ENCODE measurements around the gene MAP3K3.
A peak's percentile ranks its signal among the peaks of the same experiment; 100 is the strongest.

The MAP3K3 gene

DNA sequence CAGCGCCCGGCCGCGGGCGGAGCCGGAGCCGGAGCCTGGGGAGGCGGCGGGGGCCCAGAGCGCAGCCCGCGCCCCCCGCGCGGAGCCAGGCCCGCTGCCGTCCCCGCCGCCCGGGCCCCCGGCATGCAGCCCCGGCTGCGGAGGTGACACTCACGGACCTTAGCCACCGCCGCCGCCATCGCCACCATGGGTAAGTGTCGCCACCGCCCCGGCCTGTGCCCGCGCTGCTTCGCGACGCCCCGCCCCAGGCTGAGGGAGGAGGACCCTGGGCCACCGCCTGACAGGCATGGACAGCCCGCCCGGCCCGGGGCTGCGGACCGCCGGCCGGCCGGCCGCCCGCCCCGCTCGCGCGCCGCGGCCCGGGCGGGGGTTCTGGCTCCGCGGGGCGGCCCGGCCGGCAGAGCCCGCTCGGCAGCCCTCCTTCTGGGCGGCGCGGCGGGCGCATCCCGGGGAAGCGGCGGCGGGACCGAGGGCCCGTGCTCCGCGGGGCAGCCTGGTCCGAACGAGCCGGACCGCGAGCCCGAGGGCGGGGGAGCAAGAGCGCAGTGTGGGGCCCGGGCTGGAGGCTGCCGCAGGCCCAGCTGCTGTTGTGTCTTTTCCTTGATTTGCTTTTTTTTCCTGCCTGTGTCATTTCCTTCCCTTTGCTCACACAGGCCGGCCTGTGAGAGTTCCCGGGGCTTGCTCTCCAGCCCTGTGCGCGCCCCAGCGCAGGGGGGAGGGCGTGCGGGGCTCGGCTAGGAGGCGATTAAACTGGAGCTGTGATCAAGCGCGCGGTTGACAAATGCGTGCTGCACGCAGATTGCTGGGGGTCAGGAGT is 565 bp downstream of the MAP3K3 start:
- peak; percentile 59 for DNase-seq

DNA sequence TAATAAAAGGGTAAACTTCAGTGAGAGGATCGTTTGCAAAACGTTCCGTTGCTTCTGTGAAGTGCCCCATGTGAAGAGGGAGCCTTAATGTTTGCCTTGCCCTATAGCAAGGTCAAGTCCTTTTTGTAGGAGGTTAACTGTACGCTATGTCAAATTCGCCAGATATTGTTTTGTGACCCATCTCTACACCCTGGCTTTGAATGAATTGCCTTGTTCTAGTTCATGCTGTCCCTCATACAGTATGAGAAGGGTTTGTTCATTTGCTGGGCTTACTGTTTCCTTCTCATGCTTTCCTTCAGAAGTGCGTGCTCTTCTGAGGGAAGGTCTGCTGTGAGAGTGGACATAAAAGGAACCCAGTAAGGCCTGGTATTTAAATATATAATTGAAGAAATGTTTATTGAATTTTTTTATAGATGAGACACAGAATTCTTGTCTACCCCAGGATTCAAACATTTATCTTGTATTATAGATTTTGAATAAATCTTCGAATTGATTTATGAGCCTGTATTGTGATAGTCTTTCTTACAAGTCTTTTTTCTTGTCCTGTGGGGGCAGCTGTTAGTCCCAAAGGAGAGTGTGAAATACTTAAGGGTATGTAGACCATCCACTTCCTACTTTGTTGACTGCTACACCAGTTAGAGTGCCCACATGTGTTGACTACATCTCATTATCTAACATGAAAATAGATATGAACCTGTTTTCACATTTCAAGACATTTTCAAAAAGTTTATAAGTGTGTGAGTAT is 1.7 kb downstream of the MAP3K3 start:
- no peak for DNase-seq

DNA sequence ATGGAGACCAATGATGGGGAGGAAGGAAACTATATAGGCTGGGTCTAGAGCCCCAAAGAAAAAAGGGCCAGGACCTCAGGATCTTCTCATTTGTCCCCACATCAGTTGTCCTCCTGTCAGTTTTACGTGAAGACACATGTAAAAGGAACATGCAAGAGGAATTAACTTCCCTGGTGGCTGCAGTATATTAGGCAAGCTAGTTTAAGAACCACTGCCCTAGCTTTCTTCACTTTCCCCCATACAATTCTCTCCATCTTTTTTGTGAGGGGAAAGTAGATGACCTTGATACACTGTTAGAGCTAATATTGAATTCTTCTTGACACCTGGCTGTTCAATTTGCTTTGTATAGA is 2.3 kb downstream of the MAP3K3 start:
- no peak for DNase-seq

DNA sequence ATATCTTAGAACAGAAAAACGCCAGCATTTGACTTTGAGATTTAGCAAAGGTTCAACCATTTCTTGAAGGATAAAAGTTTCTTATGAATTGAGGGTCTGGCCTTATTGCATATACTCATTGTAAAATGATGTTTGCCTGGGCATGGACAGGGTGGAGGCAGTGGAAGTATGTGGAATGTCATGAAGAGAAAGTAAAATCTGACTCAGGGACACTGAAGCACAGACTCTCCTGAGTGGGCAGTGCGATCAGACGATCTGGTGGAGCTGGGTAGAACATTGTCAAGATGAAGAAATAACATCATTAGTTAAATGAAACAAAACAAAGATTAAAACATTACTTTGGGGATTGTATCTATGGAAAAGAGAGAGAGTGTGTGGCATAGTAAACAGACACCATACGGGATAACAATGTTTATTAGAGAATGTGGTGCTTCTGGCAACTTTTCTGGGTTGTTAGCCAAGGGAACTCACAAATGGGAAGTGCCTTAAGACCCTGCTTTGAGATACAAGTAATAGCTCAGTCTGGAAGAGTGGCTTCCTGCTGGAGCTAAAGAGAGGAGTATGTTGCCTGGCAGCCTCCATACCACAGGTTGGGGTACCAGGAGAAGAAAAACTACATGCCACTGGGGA is 4.4 kb downstream of the MAP3K3 start:
- DNase-seq: no peak

DNA sequence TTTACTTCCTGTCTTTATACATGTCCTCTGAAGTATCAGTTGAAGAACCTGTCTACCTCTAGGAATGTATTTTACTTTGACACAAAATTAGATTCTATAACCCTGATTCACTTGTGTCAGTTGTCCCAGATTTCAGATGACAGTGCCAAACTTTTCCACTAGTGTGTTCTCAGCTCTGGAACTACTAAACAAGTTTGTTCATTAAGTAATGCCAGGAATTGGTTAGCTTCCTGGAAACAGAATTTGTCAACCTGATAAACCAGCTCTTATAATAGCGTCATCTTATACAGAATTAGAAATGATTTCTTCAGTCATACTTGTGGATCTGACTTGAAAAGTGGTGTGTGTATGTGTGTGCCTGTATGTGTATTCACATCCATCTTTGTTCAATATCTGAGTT is 7.4 kb downstream of the MAP3K3 start:
- DNase-seq: no peak

DNA sequence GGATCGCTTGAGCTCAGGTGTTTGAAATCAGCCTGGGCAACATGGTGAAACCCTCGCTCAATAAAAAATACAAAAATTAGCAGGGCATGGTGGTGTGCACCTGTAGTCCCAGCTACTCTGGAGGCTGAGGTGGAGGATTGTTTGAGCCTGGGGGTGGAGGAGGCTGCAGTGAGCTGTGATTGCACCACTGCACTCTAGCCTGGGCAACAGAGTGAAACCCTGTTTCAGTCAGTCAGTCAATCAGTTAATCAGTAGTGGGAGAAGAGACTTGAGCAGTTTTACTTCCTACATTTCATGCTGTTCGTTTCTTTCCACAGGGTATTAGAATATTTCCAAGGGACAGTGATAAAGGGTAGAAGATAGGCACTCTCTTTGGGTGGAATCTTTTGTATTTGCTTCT is 8.8 kb downstream of the MAP3K3 start:
- DNase-seq: no peak

DNA sequence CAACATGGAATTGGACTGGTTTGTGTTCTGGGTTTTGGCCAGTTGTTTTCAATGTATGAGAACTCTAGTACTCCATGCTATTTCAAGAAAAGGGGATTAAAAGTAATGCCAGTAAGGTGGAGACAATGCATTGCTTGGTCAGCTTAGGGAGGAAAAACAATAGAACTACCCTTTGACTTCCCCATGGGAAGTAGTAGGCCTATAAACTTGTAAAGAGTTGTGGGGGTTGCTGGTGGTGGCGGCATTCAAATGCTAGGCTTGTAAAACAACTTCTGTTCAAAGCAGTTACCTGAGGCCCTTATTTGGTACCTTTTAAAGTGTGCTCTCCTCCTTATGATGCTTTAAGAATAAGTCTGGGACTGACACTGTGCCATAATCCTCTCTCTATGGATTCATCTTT is 9.4 kb downstream of the MAP3K3 start:
- no peak for DNase-seq

DNA sequence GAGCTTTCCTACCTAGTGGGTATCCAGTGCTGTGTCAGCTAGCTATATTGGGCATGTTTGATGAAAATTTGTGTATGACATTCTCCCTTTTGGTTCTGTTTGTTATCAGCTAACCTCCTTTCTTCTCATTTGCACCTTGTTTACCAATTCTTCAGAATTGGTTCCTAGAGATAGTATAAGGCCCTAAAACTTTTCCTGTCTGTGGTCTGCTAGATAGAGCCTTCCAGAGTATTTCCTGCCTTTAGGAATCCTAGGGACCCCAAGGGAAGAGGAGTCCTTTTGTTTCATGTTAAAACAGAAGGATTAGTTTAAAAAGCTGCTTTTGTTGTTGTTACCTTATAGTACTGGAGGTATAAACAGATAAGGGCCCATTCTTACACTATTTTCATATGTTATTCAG is 11.5 kb downstream of the MAP3K3 start:
- DNase-seq: no peak

DNA sequence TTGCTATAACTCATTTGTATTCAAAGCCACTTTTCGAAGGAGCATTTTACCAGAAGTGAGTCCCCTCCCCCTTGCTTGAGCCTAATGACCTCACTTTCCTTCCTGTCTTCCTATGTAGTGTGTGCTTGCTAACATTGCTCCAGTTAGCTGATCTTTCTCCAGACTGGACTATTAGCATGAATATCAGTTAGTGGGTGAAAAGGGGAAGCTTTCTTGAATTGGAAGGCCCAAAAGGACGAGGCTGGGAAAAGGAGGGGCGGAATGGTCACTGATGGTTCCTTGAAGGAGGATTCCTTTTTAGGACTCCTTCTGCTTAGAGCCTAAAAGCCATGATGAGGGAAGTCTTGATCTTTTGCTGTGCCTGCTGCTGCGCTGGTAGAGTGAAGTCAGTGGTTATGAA is 11.9 kb downstream of the MAP3K3 start:
- no peak for DNase-seq

DNA sequence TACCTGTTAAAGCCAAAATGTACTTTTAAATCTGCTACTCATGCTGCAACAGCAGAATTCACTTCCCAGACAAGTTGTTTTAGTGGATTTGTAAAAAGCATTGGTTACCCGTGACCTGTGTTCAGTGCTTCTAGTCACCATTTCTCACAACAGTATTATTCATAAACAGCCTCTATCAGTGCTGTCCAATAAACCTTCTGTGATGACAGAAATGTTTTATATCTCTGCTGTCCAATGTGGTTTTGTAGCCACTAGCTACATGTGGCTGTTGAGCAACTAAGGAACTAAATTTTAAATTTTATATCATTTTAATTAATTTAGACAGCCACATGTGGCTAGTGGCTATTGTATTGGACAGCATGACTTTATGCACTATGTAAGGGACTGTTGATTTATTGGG is 12.6 kb downstream of the MAP3K3 start:
- no peak for DNase-seq

DNA sequence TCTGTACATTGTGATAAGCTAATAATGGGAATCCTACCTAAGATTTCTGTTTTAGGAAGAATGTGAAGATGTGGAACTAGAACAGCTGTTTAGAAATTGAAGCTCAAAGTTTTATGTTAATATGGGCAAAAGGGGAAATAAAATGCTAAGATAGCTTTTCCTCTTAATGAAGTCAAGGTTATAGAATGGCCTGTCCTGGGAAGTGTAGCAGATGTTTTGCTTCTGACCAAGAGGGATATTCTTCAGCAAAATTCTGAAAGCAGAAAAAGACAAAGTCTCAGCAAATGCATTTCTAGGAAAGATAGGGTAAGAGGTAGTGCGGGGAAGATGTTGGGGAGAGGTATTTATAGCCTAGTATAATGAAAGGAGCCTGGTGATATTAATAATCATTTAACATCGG is 13.1 kb downstream of the MAP3K3 start:
- no peak for DNase-seq

DNA sequence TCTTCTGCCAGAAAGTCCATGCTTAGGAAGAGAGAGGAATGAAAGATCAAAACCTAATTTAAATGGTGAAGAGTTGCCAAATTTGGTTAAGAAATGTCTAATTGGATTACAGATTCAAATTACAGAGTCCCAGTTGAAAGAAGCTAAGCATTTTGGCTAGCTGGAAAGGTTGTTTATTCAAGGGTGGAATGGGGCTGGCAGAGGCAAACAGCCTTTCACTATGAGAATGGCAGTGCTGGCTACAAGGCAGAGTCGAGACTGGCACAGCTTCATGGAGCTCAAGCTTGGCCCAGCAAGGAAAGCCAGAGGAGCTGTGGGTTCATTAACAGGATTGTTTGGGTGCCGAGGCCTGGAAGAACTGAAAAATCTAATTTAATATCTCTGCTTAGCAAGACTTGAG is 13.6 kb downstream of the MAP3K3 start:
- no peak for DNase-seq

DNA sequence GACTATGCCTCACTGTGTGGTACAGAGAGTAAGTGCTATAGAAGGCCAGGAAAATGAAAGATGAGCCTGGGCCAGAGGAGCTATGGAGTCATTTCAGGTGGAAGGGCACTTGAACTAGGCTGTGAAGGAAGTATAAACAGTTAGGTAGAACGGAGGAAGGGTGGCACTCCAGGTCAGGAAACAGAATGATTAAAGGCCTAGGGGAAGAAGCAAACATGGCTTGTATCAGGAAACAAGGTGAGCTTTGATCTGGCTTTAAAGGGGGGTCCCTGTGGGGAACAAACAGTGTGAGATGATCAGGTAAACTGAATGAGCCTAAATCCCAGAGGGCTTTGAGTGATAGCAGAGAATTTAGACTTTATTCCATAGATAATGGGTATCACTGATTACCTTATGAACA is 16.9 kb downstream of the MAP3K3 start:
- no peak for DNase-seq

DNA sequence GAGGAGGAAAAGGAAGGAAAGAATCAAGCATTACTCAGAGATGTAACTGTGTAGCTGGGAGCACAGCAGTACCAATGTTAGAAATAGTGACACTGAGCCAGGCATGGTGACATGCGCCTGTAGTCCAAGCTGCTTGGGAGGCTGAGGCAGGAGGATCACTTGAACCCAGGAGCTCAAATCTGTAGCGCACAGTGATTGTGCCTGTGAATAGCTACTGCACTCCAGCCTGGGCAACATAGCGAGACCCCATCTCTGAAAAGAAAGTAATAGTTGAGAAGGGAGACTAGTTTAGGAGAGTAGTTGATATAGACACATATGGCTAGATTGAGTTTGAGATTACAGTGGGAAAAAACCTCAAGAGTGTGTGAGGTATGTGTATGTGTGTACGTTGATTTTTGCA is 17.8 kb downstream of the MAP3K3 start:
- DNase-seq: no peak

DNA sequence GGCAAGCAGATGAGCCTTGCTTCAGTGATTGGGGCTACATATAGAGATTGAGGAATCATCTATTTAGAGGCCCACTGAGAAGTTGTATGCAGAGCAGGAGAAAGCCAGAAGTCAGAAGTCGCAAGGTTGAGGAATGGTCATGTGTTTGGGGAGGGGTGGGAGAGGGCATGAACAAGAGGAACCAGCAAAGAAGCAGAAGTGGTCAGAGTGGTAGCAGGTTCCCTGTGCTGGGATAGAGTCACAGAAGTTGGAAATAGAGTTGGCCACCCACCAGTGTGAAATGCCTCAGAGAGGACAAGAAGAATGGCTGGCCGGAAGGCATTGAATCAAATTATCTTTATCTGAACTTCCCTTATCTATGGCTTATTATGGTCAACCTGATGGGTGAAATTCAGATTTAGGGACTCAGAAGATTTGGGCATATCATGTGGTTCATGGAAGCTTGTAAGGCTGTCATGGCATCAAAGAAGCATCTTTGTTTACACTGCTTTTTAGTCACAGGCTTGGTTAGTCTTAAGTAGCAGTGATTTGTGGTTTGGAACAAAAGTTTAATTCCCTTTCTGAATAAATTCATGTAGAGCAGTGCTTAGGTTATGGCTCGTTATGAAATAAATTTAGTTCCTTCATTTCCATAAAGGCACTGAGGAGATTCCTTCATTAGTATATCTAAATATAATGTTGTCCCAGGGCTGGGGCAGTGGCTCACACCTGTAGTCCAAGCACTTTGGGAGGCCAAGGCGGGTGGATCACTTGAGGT is 19.7 kb downstream of the MAP3K3 start:
- no peak for DNase-seq

DNA sequence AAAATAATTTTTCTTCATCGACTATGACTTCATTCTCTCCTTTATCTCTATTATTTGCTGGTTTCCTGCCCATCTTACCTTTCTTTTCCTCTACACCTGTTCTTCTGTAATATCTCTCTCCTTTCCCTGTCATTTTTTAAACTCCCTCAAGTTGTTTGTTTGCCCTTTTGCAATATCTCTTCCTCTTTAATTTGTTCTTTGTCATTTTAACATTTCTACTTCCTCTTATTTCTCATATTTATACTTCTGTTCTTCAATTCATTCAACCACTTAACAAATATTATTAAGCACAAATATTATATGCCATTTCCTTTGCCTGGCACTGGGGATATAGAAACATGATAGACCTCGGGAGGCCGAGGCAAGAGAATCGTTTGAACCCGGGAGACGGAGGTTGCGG is 22.6 kb downstream of the MAP3K3 start:
- DNase-seq: no peak

DNA sequence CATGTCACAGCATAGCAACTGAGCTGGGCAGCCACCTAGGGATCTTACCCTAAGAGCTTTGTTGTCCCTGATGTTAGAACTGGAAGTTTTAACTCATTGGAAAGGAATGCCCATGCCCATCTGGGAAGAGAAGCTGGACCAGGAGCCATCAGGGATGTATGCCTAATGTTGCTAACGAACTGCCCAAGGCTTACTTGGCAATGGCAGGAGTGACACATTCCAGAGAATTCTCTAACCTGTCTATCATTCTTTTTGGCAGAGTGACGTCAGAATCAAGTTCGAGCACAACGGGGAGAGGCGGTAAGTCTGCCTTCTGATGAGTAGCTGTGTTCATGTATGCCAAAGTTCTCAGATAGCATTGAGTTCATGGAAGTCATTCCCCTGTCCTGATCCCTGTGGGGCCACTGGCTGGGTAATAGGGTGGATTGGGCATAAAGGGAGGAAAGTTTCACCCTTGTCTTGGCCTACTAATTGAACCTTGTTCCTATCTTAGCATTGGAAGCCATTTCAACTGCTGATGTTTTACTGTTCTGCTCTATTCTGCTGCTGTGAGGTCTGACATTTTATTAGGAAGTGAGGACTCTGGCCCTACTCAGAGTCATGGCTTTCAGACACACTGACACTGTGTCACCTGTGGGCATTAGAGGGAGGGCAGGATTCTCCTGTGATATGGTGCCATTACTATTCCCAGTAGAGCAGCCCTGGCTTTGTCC is 23.7 kb downstream of the MAP3K3 start:
- DNase-seq: no peak

DNA sequence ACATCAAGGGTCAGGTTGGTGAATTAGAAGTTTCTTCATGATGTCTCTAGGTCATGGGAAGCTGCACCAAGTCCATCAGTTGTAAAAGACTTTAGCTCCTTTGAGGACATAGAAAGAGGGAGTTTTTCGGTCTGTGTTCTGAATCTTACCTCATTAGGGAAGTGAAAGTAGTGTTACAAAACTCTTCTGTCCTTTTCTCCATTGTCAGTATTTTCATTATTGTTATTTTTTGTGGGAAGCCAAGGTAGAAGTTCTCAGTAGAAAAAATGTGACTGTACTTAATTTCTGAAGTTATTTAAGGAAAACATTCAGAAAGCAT is 24.2 kb downstream of the MAP3K3 start:
- no peak for DNase-seq

DNA sequence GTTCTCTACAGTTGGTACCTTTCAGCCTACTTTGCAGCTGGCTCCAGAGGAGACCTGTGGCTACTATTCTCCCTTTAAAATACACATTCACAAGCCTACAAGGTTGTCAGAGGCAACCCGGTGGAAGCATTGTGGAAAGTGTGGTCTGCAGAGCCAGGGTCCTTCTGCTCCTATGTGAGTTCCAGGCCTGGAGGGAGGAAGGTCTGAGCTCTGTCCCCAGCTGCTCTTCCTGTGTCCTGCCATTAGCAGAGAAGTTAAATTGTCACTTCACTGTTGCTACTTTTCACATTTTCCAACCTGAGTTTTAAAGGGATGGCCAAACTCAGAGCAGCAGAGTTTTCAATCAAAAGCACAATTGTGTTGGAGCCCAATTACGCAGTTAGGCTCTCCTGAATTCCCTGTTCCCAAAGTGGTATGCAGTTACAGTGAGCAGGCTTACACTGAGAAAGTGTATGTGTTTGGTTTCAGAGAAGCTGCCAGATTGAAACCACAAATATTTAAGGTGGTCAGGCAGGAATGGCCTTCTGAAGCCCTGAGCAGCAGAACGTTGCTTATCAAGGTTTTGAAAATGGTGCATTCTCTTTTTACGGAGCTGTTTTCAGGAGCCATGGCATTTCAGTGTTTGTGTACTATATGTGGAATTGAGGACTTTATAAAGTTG is 25.0 kb downstream of the MAP3K3 start:
- no peak for DNase-seq

DNA sequence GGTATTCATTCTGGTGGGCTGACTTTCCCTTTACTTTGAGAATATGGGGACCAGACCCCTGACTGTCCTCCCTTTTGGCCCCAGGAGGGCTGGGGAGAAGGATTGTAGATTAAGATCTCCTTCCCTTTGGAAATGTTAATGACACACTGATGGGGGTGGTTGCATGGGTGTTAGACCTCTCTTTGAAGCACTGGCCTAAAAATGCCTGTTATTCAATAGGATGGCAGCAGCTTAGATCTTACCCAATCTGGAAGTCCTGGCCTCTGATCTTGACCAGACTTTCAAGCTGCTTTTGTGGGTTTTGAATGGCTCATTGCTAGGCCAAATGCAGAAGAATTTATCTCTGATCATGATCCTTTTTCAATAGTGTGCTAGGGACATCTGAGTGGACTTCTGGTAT is 25.7 kb downstream of the MAP3K3 start:
- no peak for DNase-seq

DNA sequence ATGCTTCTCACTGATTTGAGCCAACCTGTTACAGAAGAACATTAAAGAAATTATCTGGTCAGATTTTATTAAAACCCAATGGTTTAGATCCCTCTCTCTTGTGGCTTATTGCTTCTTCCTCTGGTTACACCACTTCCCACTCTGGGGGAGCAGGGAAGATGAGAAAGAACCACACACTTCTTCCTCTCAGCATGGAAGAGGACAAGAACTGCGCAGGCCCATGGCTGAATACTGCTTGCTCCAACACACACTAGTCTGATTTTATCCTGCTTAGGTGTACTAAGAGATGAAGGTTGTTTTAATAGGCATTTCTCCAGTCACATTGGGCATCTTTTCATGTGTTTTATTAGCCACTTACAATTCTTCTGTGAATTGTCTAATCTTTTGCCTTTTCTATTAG is 27.6 kb downstream of the MAP3K3 start:
- no peak for DNase-seq

DNA sequence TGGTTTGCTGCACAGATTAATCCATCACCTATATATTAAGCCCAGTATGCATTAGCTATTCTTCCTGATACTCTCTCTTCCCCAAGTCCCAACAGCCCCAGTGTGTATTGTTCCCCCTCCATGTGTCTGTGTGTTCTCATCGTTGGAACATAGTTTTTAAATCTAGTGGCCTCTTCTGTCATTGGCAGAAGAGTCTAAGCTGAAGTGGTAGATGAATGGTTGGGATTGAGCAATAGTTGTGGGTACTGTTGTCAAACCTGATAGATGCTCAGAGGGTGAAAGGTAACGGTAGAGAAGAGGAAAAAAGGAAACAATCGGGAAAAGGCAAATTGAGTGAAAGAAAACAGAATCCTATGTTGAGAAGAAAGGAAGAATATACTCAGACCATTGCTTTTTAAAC is 29.9 kb downstream of the MAP3K3 start:
- DNase-seq: no peak

DNA sequence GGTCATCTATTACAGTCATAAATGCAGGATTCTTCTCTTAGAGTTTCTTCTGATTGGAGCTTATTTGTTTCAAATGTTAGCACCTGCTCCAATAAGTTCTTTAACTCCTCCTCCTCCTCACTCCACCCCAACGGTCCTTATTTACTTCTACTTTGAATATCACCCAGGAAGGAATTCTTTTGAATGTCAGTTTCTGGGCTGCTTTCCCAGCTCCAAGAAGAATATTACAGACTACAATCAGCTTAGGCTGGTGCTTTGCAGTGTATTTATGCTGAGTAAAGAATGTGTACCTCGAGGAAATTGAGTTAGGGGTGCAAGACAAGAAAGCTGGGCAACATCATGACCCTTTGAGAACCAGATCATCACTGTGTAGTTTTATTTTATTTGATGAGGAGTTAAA is 30.8 kb downstream of the MAP3K3 start:
- no peak for DNase-seq

All from NCI-H146 (cell line).